ENCODE results near the gene ACAD11. TPM values are rescaled to one million over a fixed set of nuclear protein-coding genes. Genes with fewer than 3 reads are reported as not detected.

ACAD11 gene
- total RNA-seq, 2 donors from 2014 or later = 52.8 to 100 TPM

GRCh38 chr3:132553826-132554225 lies 105.8 kb downstream of the ACAD11 start:
- peaks cover 18 to 19% of the 10 kb centered on the region in 2 donors for H3K4me1 ChIP-seq (ENCODE audit: control insufficient read depth in 1 of 2, low read depth in 2 of 2)
- ATAC-seq (ENCODE audit: insufficient number of reproducible peaks, low FRiP score, low read depth) = no peak
- no peaks in the 10 kb centered on the region for H3K36me3 ChIP-seq
- no peak for DNase-seq (ENCODE audit: low spot score)
- no peaks in the 10 kb centered on the region for H3K9me3 ChIP-seq
- no peaks in the 10 kb centered on the region for H3K27me3 ChIP-seq (replicated peaks; ENCODE audit: insufficient read depth)
- no peak for TF ChIP-seq CTCF (IDR thresholded peaks at IDR 0.05)
- no peak overlapping the region for H3K4me3 ChIP-seq
- no peak overlapping the region for H3K27ac ChIP-seq

- DNase-seq (ENCODE audit: low spot score) (no peak), ATAC-seq (ENCODE audit: insufficient number of reproducible peaks, low FRiP score, low read depth) (peak; percentile 52)
- Histone ChIP-seq H3K27ac (peak overlapping the region; percentile 12 to 30), H3K4me3 (no peak overlapping the region), H3K27me3 (replicated peaks; ENCODE audit: insufficient read depth) (no peaks in the 10 kb centered on the region), H3K36me3 (no peaks in the 10 kb centered on the region), H3K9me3 (no peaks in the 10 kb centered on the region), H3K4me1 (ENCODE audit: control insufficient read depth in 1 of 2, low read depth in 2 of 2) (peaks cover 18 to 19% of the 10 kb centered on the region in 2 donors)
- TF ChIP-seq CTCF (IDR thresholded peaks at IDR 0.05) = no peak
Measured at GRCh38 chr3:132550579-132551305, 108.9 kb downstream of the ACAD11 start.

GRCh38 chr3:132549890-132550578 lies 109.6 kb downstream of the ACAD11 start:
- H3K27me3 ChIP-seq (replicated peaks; ENCODE audit: insufficient read depth) = no peaks in the 10 kb centered on the region
- ATAC-seq (ENCODE audit: insufficient number of reproducible peaks, low FRiP score, low read depth) (no peak), DNase-seq (ENCODE audit: low spot score) (no peak)
- H3K4me1 ChIP-seq (ENCODE audit: control insufficient read depth in 1 of 2, low read depth in 2 of 2) = peaks cover 18 to 22% of the 10 kb centered on the region in 2 donors
- TF ChIP-seq CTCF (IDR thresholded peaks at IDR 0.05) = no peak
- no peak overlapping the region for H3K4me3 ChIP-seq
- no peaks in the 10 kb centered on the region for H3K9me3 ChIP-seq
- H3K27ac ChIP-seq = peak overlapping the region; percentile 12 to 30
- no peaks in the 10 kb centered on the region for H3K36me3 ChIP-seq

GRCh38 chr3:132549169-132549568 lies 110.4 kb downstream of the ACAD11 start:
- Histone ChIP-seq H3K36me3 (no peaks in the 10 kb centered on the region), H3K27me3 (replicated peaks; ENCODE audit: insufficient read depth) (no peaks in the 10 kb centered on the region), H3K9me3 (no peaks in the 10 kb centered on the region), H3K4me1 (ENCODE audit: control insufficient read depth in 1 of 2, low read depth in 2 of 2) (peaks cover 18 to 22% of the 10 kb centered on the region in 2 donors), H3K4me3 (no peak overlapping the region), H3K27ac (no peak overlapping the region)
- no peak for TF ChIP-seq CTCF (IDR thresholded peaks at IDR 0.05)
- DNase-seq (ENCODE audit: low spot score) (no peak), ATAC-seq (ENCODE audit: insufficient number of reproducible peaks, low FRiP score, low read depth) (no peak)

- ATAC-seq (ENCODE audit: insufficient number of reproducible peaks, low FRiP score, low read depth) (no peak), DNase-seq (ENCODE audit: low spot score) (no peak)
Measured at GRCh38 chr3:132545471-132545870, 114.1 kb downstream of the ACAD11 start.

More at GRCh38 chr3:132545471-132545870, 114.1 kb downstream of the ACAD11 start:
- Histone ChIP-seq H3K9me3 (no peaks in the 10 kb centered on the region), H3K27me3 (replicated peaks; ENCODE audit: insufficient read depth) (no peaks in the 10 kb centered on the region), H3K27ac (no peak overlapping the region), H3K4me1 (ENCODE audit: control insufficient read depth in 1 of 2, low read depth in 2 of 2) (peaks cover 9 to 11% of the 10 kb centered on the region in 2 donors), H3K4me3 (no peak overlapping the region), H3K36me3 (peaks cover under 1% of the 10 kb centered on the region)
- no peak for TF ChIP-seq CTCF (IDR thresholded peaks at IDR 0.05)

All from thoracic aorta (tissue), 2 donors.